HCT116 (cell line): Measurements from ENCODE around the gene IFITM1.

ENCODE experiments used
- CTCF ChIP-seq, 3 experiments: fragments of 200-600 bp in 1 of 3; sonication (generic) in 1 of 3; IDR thresholded peaks in 2 of 3; conservative IDR thresholded peaks in 1 of 3; 2 replicates each; pipeline ENCODE4 v1.5.1; 2012 to 2017; ENCODE audit warnings: low read depth in 2 of 3, low read length in 2 of 3, antibody characterized with exemption in 1 of 3, borderline replicate concordance in 1 of 3, control low read depth in 1 of 3, mild to moderate bottlenecking in 1 of 3, mixed read lengths in 1 of 3, mixed run types in 1 of 3, moderate library complexity in 1 of 3; ENCODE audit not compliant: insufficient read depth in 1 of 3
- JUND ChIP-seq: IDR thresholded peaks from 2 replicates; pipeline ENCODE4 v1.6.1; 2012
- POLR2A ChIP-seq: IDR thresholded peaks from 2 replicates; pipeline ENCODE4 v1.7.0; 2011; ENCODE audit warnings: borderline replicate concordance; ENCODE audit not compliant: insufficient read depth, insufficient read length; ENCODE audit errors: extremely low read depth
- POLR2AphosphoS5 ChIP-seq: IDR thresholded peaks from 2 replicates; pipeline ENCODE4 v1.6.1; 2011; ENCODE audit warnings: mild to moderate bottlenecking, low read depth, low read length, moderate library complexity
- REST ChIP-seq: IDR thresholded peaks from 2 replicates; pipeline ENCODE4 v1.6.1; 2012; ENCODE audit warnings: low read depth
- SRF ChIP-seq: IDR thresholded peaks from 2 replicates; pipeline ENCODE4 v1.6.1; 2012; ENCODE audit warnings: low read depth
- ZNF274 ChIP-seq: fragments of 200-500 bp; sonication (Bioruptor generic); IDR thresholded peaks from 2 replicates; pipeline ENCODE4 v1.6.1; 2014; ENCODE audit warnings: mild to moderate bottlenecking, low read depth, low read length, inconsistent platforms

GRCh38 chr11:283405-284104 lies 30.3 kb upstream of the IFITM1 start:
- TF ChIP-seq CTCF (IDR thresholded peaks at IDR 0.05 in 2 of 3, conservative IDR thresholded peaks at IDR 0.05 in 1 of 3; ENCODE audit: borderline replicate concordance in 1 of 3, insufficient read depth in 1 of 3, low read depth in 2 of 3, low read length in 2 of 3) (no peak), POLR2AphosphoS5 (no peak), REST (no peak), SRF (no peak), JUND (no peak), POLR2A (no peak), ZNF274 (no peak)
